ENCODE measurements around the gene SLC35B3.

Gene SLC35B3

DNA sequence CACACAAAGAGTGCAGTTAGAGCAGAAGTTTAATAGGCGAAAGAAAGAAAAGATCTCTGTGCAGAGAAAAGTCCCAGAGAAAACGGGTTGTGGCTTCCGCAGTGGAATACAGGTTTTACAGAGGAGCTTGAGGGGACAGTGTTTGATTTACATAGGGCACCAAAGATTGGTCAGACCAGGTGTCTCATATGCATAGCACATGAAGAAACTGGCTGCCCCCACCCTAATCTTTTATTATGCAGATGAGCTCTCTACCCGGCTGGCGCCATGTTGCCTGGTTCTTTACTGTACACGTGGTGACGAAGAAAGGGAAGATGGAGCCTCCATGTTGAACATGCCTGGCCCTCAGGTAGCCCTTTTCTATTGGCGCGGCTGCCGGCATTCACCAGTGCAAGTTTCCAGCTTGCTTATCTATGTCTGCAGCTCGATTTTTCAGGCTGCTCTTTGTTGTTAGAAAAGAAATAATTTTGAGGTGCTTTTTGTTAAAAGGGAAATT is 47.4 kb downstream of the SLC35B3 start:
- H3K4me1 Mint-ChIP-seq: peaks cover 15% of the 10 kb centered on the region
- no peak overlapping the region for H3K27ac Mint-ChIP-seq
- no peaks in the 10 kb centered on the region for H3K27me3 Mint-ChIP-seq
- H3K9me3 Mint-ChIP-seq: no peaks in the 10 kb centered on the region
- ATAC-seq: no peak
- DNase-seq: no peak
- H3K4me3 Mint-ChIP-seq: no peak overlapping the region
- no peaks in the 10 kb centered on the region for H3K36me3 Mint-ChIP-seq (ENCODE audit: low read depth)

GRCh38 chr6:8383584-8383983 is 51.8 kb downstream of the SLC35B3 start:
- Mint-ChIP-seq H3K27ac (no peak overlapping the region), H3K36me3 (ENCODE audit: low read depth) (no peaks in the 10 kb centered on the region), H3K27me3 (peaks cover 5% of the 10 kb centered on the region), H3K9me3 (no peaks in the 10 kb centered on the region), H3K4me1 (no peaks in the 10 kb centered on the region), H3K4me3 (no peak overlapping the region)
- DNase-seq (no peak), ATAC-seq (no peak)

DNA sequence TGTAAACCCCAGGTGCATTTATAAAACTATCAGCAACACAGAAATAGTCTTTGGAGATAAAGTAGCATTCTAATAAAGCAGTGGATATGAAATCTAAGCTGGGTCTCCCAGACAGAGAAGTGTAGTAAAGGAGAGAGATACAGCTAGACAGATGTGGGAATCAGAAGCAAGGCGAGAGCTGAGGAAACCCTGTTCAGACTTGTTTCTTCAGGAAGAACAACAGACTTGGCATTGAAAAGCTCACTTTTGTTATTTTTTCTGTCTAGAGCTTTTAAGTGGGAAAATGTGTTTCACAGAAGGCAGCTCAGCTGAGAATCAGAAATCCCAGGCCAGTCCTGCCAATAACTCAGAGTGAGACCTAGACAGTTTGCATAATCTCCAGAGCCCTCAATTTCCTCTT is 52.9 kb downstream of the SLC35B3 start:
- no peak for DNase-seq
- H3K36me3 Mint-ChIP-seq (ENCODE audit: low read depth): no peaks in the 10 kb centered on the region
- no peaks in the 10 kb centered on the region for H3K9me3 Mint-ChIP-seq
- H3K4me1 Mint-ChIP-seq: no peaks in the 10 kb centered on the region
- H3K27ac Mint-ChIP-seq: no peak overlapping the region
- H3K27me3 Mint-ChIP-seq: peaks cover 5% of the 10 kb centered on the region
- H3K4me3 Mint-ChIP-seq: no peak overlapping the region
- no peak for ATAC-seq

DNA sequence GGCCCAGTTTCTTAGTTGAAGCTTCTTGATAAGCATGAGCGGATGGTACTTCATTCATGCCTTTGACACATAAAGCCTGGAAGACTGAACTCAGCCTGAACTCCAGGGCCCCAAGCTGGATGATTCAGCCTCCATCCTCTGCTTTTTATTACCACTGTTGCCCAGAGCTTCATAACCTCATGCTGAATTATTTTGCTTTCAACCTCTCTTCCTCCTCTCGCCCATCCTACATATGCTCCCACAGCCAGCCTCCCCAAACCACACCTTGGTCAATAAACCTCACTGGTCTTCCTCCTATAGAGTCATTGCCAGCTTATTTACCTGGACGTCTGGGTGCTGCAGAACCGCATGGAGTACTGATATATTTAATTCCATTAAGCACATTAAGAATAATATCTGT is 59.4 kb downstream of the SLC35B3 start:
- Mint-ChIP-seq H3K27ac (no peak overlapping the region), H3K4me1 (no peaks in the 10 kb centered on the region), H3K36me3 (ENCODE audit: low read depth) (no peaks in the 10 kb centered on the region), H3K4me3 (no peak overlapping the region), H3K27me3 (peaks cover 12% of the 10 kb centered on the region), H3K9me3 (no peaks in the 10 kb centered on the region)
- DNase-seq (no peak), ATAC-seq (no peak)

All from activated naive CD8-positive, alpha-beta T cell treated with anti-CD3 and anti-CD28 coated beads, Interleukin-2, amount 50 U/mL, for 24 hours (primary cell).